ENCODE results near the gene COL16A1.

- no peak for TF ChIP-seq CTCF (IDR thresholded peaks at IDR 0.05)
- TF ChIP-seq POLR2A (IDR thresholded peaks at IDR 0.05) = no peak
Observed at GRCh38 chr1:31689854-31690253, 14.0 kb downstream of the COL16A1 start.
